Panc1 (cell line): ENCODE results near the gene ARRDC4. TPM values are rescaled to one million over a fixed set of nuclear protein-coding genes. Genes with fewer than 3 reads are reported as not detected.

Experiments
- ATAC-seq: fragments of 200-7000 bp; cut with Tn5 transposase; 2 replicates; pipeline ENCODE4 v1.9.1; 2020; ENCODE audit warnings: mild to moderate bottlenecking, moderate library complexity
- BruUV-seq: library from RNA; stranded (reverse); fragments of 400-500 nt; replicated peaks from 2 replicates; lab custom pipeline; 2021; lab: Mats Ljungman, UMichigan
- CTCF ChIA-PET: fragments of 300-600 bp; sonication (Branson Sonifier 250); formaldehyde crosslinking; loops from one replicate; lab custom pipeline; 2022; ENCODE audit warnings: antibody characterized with exemption; lab: Charles Lee
- POLR2A ChIA-PET: fragments of 300-600 bp; sonication (Branson Sonifier 250); formaldehyde crosslinking; loops from one replicate; lab custom pipeline; 2022; ENCODE audit warnings: antibody characterized with exemption; lab: Charles Lee
- DNase-seq: peaks from one replicate; pipeline ENCODE4 v3.0.0-alpha.2; 2010; ENCODE audit warnings: low read depth, low spot score
- H3K27ac ChIP-seq: 2 replicates; pipeline ENCODE4 v1.5.1; 2011; ENCODE audit warnings: mild to moderate bottlenecking, low read length, inconsistent platforms
- H3K27me3 ChIP-seq: fragments of 200-500 bp; sonication (Bioruptor generic); 2 replicates; pipeline ENCODE4 v1.6.0; 2014; ENCODE audit warnings: low read length, inconsistent platforms; ENCODE audit not compliant: control insufficient read depth, insufficient read depth
- H3K36me3 ChIP-seq: fragments of 200-500 bp; sonication (Bioruptor generic); 2 replicates; pipeline ENCODE4 v1.5.1; 2014; ENCODE audit warnings: inconsistent platforms, mild to moderate bottlenecking, low read length, moderate library complexity; ENCODE audit not compliant: control insufficient read depth, insufficient read depth
- H3K4me1 ChIP-seq: 2 replicates; pipeline ENCODE4 v1.5.1; 2011; ENCODE audit warnings: inconsistent platforms, mild to moderate bottlenecking, low read length, moderate library complexity; ENCODE audit not compliant: control insufficient read depth, insufficient read depth
- H3K4me3 ChIP-seq, 2 experiments: 2 replicates each; pipeline ENCODE4 v1.5.1; 2011 to 2012; ENCODE audit warnings: low read depth in 2 of 2, low read length in 2 of 2, mild to moderate bottlenecking in 2 of 2, inconsistent platforms in 1 of 2, moderate library complexity in 1 of 2
- H3K9me3 ChIP-seq: fragments of 200-500 bp; sonication (Bioruptor generic); 2 replicates; pipeline ENCODE4 v1.5.1; 2014; ENCODE audit warnings: low read depth, mild to moderate bottlenecking, inconsistent platforms, low read length, moderate library complexity; ENCODE audit not compliant: control insufficient read depth, insufficient read depth
- CTCF ChIP-seq: fragments of 450-650 bp; IDR thresholded peaks from 2 replicates; pipeline ENCODE4 v1.5.1; 2017; ENCODE audit warnings: mild to moderate bottlenecking
- POLR2AphosphoS5 ChIP-seq: IDR thresholded peaks from 2 replicates; pipeline ENCODE4 v1.6.1; 2012; ENCODE audit warnings: mild to moderate bottlenecking, low read depth, low read length, moderate library complexity
- REST ChIP-seq, 2 experiments: IDR thresholded peaks; 2 replicates each; pipeline ENCODE4 v1.6.1; 2011 to 2012; ENCODE audit warnings: low read depth in 2 of 2, control low read depth in 1 of 2, low read length in 1 of 2, mild to moderate bottlenecking in 1 of 2, moderate library complexity in 1 of 2; ENCODE audit not compliant: insufficient read depth in 1 of 2
- SIN3A ChIP-seq: IDR thresholded peaks from 2 replicates; pipeline ENCODE4 v1.6.1; 2012; ENCODE audit warnings: low read depth, mild to moderate bottlenecking, low read length, moderate library complexity, borderline replicate concordance; ENCODE audit not compliant: insufficient read depth
- TCF7L2 ChIP-seq: IDR thresholded peaks from 2 replicates; pipeline ENCODE4 v1.6.1; 2011; ENCODE audit warnings: mild to moderate bottlenecking, low read depth, low read length, inconsistent platforms
- in situ Hi-C: cut with HindIII; loops from 2 replicates; pipeline ENCODE4 v1.10.0; 2016; ENCODE audit warnings: low sequenced_read_pairs, low pct_unique_long_range_greater_than_20kb
- intact Hi-C: fragments of 100-400 bp; cut with micrococcal nuclease; formaldehyde crosslinking; loops from one replicate; pipeline ENCODE4 v1.10.0; 2022; ENCODE audit not compliant: unreplicated experiment
- total RNA-seq: library from RNA; stranded (reverse); gene quantifications from one replicate; pipeline ENCODE4 v1.2.1, GENCODE V29; 2021; ENCODE audit not compliant: unreplicated experiment

The ARRDC4 gene
- total RNA-seq, 1 experiment from 2014 or later = 2.9 TPM

DNA sequence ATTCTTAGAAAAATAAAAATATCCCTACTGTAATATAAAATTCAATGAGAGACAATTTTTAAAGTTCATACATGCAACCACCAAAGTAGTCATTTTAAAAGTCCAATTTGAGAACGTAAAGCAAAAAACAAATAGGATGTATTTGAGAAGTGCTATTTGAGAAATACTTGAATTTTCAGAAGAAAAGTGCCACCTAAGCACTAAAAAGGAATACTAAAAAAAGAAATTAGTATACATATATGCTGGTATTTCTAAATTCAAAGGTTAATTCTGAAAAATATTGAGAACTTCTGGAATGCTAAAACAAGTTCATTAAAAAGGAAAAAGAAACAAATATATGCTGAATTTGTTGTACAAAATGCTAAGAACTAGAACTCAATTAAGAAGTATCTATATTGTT lies 29.2 kb upstream of the ARRDC4 start:
- ChIA-PET CTCF (no interaction called here), POLR2A (no interaction called here)
- Histone ChIP-seq H3K4me1 (no peaks in the 10 kb centered on the region), H3K27me3 (peaks cover 2% of the 10 kb centered on the region; the same call in 1 of the 2 replicates), H3K4me3 (no peak overlapping the region), H3K9me3 (no peaks in the 10 kb centered on the region), H3K27ac (no peak overlapping the region), H3K36me3 (no peaks in the 10 kb centered on the region)
- DNase-seq = no peak
- BruUV-seq = no TSS peak
- intact Hi-C loops = no loop called here
- TF ChIP-seq CTCF (no peak), REST (IDR thresholded peaks at IDR 0.05; ENCODE audit: insufficient read depth in 1 of 2, low read depth in 2 of 2, low read length in 1 of 2) (no peak), TCF7L2 (no peak), SIN3A (no peak), POLR2AphosphoS5 (no peak)
- ATAC-seq = no peak
- in situ Hi-C loops = no loop called here

DNA sequence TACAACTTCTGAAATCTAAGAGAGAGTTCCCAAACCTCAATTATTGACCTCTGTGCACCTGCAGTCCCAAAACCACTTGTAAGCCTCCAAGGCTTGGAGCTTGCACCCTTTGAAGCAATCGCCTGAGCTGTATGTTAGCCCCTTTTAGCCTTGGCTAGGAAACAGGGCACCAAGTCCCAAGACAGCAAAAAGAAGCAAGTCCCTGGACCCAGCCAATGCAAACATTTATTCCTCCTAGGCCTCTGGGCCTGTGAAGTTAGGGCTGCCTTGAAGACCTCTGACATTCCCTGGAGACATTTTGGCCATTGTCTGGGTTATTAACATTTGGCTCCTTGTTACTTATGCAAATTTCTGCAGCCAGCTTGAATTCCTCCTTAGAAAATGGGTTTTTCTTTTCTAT lies 26.9 kb upstream of the ARRDC4 start:
- intact Hi-C loops (no loop called here), in situ Hi-C loops (no loop called here)
- ChIA-PET POLR2A (no interaction called here), CTCF (no interaction called here)
- Histone ChIP-seq H3K36me3 (no peaks in the 10 kb centered on the region), H3K4me1 (no peaks in the 10 kb centered on the region), H3K4me3 (no peak overlapping the region), H3K9me3 (no peaks in the 10 kb centered on the region), H3K27ac (no peak overlapping the region), H3K27me3 (no peaks in the 10 kb centered on the region; the same call in 1 of the 2 replicates)
- DNase-seq (no peak), ATAC-seq (no peak)
- TF ChIP-seq SIN3A = no peak
- no peak for TF ChIP-seq TCF7L2
- no peak for TF ChIP-seq POLR2AphosphoS5
- TF ChIP-seq REST (IDR thresholded peaks at IDR 0.05; ENCODE audit: insufficient read depth in 1 of 2, low read depth in 2 of 2, low read length in 1 of 2) = no peak
- no peak for TF ChIP-seq CTCF
- no TSS peak for BruUV-seq
